ENCODE data around the gene UQCR11.

The UQCR11 gene

GRCh38 chr19:1593501-1593772, 11.8 kb downstream of the UQCR11 start:
- Histone ChIP-seq H3K27ac (ENCODE audit: low read length) (no peak overlapping the region), H3K4me3 (ENCODE audit: low read depth in 1 of 2, low read length in 2 of 2) (peak overlapping the region in 1 of 2 experiments; percentile 71; a peak in 2 of 4 replicates), H4K20me1 (ENCODE audit: insufficient read depth, low read length) (peaks cover 32% of the 10 kb centered on the region), H2AFZ (ENCODE audit: low read depth, low read length) (peak overlapping the region; percentile 87; the same call in 1 of the 2 replicates), H3K36me3 (ENCODE audit: insufficient read depth, low read length) (peaks cover 54% of the 10 kb centered on the region), H3K4me2 (ENCODE audit: insufficient read depth, low read length) (peak overlapping the region; percentile 93), H3K9me3 (ENCODE audit: insufficient read depth, low read length, severe bottlenecking) (no peaks in the 10 kb centered on the region), H3K79me2 (ENCODE audit: insufficient read depth, low read length) (peaks cover 50% of the 10 kb centered on the region), H3K27me3 (ENCODE audit: insufficient read depth, low read length, poor library complexity) (no peaks in the 10 kb centered on the region), H3K9ac (ENCODE audit: low read depth, low read length) (peak overlapping the region; percentile 77), H3K4me1 (ENCODE audit: insufficient read depth, low read length) (peaks cover 28% of the 10 kb centered on the region)
- no peak for DNase-seq
- TF ChIP-seq EZH2 (IDR thresholded peaks at IDR 0.05; ENCODE audit: borderline replicate concordance, low read depth, low read length, severe bottlenecking), result no peak
- ATAC-seq (ENCODE audit: insufficient read depth, low read depth), result no peak

DNA sequence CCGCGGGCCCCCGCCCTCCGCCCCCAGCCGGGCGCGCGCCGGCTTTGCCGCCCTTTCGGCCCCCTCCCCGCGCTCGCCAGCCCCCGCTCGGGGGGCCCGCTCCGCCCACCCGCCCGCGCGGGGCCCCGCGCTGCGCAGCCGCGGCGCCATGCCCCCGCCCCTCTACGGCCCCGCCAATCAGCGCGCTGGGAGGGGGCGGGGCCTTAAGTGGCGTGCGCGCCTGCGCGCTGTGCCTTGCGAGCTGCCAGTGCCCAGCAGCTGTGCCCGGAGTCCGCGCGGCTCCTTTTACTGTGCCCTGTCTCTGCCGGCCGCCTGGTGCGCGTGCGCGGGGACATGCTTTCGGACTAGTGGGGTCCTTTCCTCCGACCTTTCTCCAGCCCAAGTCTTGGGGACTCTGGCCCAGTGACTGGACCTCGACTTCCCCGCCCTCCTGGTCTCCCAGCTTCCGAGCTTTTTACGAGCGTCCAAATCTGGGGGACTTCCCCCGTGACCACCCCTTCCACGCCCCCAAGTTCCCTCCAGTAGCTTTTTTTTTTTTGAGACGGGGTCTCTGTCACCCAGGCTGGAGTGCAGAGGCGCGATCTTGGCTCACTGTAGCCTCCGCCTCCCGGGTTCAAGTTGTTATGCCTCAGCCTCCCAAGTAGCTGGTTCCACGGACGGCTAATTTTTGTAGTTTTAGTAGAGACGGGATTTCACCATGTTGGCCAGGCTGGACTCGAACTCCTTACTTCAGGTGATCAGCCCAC, 12.3 kb downstream of the UQCR11 start, which contains the start of gene MBD3:
Gene MBD3, minus strand, starts transcription at position 111 of the 746 bp plus-strand sequence. CDS start 234 bp downstream, outside the sequence.
- H3K4me2 ChIP-seq (ENCODE audit: insufficient read depth, low read length), result peak within 1 kb of the TSS; percentile 93
- peak within 1 kb of the TSS; percentile 84 to 89 for H3K4me3 ChIP-seq (ENCODE audit: low read depth in 1 of 2, low read length in 2 of 2)
- H3K36me3 ChIP-seq (ENCODE audit: insufficient read depth, low read length), result peaks cover 49% of the 10 kb centered on the region
- H3K27me3 ChIP-seq (ENCODE audit: insufficient read depth, low read length, poor library complexity), result no peaks in the 10 kb centered on the region
- peak; percentile 73 for ATAC-seq (ENCODE audit: insufficient read depth, low read depth)
- H3K9me3 ChIP-seq (ENCODE audit: insufficient read depth, low read length, severe bottlenecking), result no peaks in the 10 kb centered on the region
- peak within 1 kb of the TSS; percentile 87 for H2AFZ ChIP-seq (ENCODE audit: low read depth, low read length)
- DNase-seq, result peak; percentile 88
- H3K4me1 ChIP-seq (ENCODE audit: insufficient read depth, low read length), result peaks cover 28% of the 10 kb centered on the region
- H3K9ac ChIP-seq (ENCODE audit: low read depth, low read length), result peak within 1 kb of the TSS; percentile 100
- peaks cover 33% of the 10 kb centered on the region for H4K20me1 ChIP-seq (ENCODE audit: insufficient read depth, low read length)
- TF ChIP-seq, protein P1, sequence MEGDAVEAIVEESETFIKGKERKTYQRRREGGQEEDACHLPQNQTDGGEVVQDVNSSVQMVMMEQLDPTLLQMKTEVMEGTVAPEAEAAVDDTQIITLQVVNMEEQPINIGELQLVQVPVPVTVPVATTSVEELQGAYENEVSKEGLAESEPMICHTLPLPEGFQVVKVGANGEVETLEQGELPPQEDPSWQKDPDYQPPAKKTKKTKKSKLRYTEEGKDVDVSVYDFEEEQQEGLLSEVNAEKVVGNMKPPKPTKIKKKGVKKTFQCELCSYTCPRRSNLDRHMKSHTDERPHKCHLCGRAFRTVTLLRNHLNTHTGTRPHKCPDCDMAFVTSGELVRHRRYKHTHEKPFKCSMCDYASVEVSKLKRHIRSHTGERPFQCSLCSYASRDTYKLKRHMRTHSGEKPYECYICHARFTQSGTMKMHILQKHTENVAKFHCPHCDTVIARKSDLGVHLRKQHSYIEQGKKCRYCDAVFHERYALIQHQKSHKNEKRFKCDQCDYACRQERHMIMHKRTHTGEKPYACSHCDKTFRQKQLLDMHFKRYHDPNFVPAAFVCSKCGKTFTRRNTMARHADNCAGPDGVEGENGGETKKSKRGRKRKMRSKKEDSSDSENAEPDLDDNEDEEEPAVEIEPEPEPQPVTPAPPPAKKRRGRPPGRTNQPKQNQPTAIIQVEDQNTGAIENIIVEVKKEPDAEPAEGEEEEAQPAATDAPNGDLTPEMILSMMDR (IDR thresholded peaks at IDR 0.05; ENCODE audit: borderline replicate concordance, extremely low read depth, low read length, poor library complexity, severe bottlenecking), result no peak
- no peak for TF ChIP-seq EZH2 (IDR thresholded peaks at IDR 0.05; ENCODE audit: borderline replicate concordance, low read depth, low read length, severe bottlenecking)
- H3K27ac ChIP-seq (ENCODE audit: low read length), result peak within 1 kb of the TSS; percentile 96
- peaks cover 53% of the 10 kb centered on the region for H3K79me2 ChIP-seq (ENCODE audit: insufficient read depth, low read length)

GRCh38 chr19:1592024-1592754, 13.1 kb downstream of the UQCR11 start:
- Histone ChIP-seq H3K4me3 (ENCODE audit: low read depth in 1 of 2, low read length in 2 of 2) (peak overlapping the region; percentile 84 to 89), H3K4me1 (ENCODE audit: insufficient read depth, low read length) (peaks cover 28% of the 10 kb centered on the region), H2AFZ (ENCODE audit: low read depth, low read length) (peak overlapping the region; percentile 79), H3K27ac (ENCODE audit: low read length) (peak overlapping the region; percentile 96), H3K36me3 (ENCODE audit: insufficient read depth, low read length) (peaks cover 41% of the 10 kb centered on the region), H3K79me2 (ENCODE audit: insufficient read depth, low read length) (peaks cover 54% of the 10 kb centered on the region), H4K20me1 (ENCODE audit: insufficient read depth, low read length) (peaks cover 32% of the 10 kb centered on the region), H3K9me3 (ENCODE audit: insufficient read depth, low read length, severe bottlenecking) (no peaks in the 10 kb centered on the region), H3K4me2 (ENCODE audit: insufficient read depth, low read length) (peak overlapping the region; percentile 72), H3K27me3 (ENCODE audit: insufficient read depth, low read length, poor library complexity) (no peaks in the 10 kb centered on the region), H3K9ac (ENCODE audit: low read depth, low read length) (peak overlapping the region; percentile 100)
- ATAC-seq (ENCODE audit: insufficient read depth, low read depth), result peak; percentile 76
- peak; percentile 82 for DNase-seq
- TF ChIP-seq, protein P1 (IDR thresholded peaks at IDR 0.05; ENCODE audit: borderline replicate concordance, extremely low read depth, low read length, poor library complexity, severe bottlenecking), result no peak
- TF ChIP-seq EZH2 (IDR thresholded peaks at IDR 0.05; ENCODE audit: borderline replicate concordance, low read depth, low read length, severe bottlenecking), result no peak

All from DND-41 (cell line).